HEK293 (cell line): ENCODE measurements around the gene CD19.

ENCODE experiments used
- CTCF ChIA-PET: fragments of 350-600 bp; formaldehyde crosslinking; extraction: SDS; loops from one replicate; lab custom pipeline; 2021; ENCODE audit warnings: antibody characterized with exemption; lab: Yijun Ruan, JAX
- POLR2A ChIA-PET: fragments of 300-600 bp; formaldehyde crosslinking; extraction: SDS; loops from one replicate; lab custom pipeline; 2020; ENCODE audit warnings: antibody characterized with exemption, inconsistent platforms; lab: Yijun Ruan, JAX
- H3K27ac ChIP-seq: fragments of 200-500 bp; sonication (Bioruptor generic); 2 replicates; pipeline ENCODE4 v1.5.1; 2014; ENCODE audit warnings: low read depth, low read length, control low read depth, inconsistent platforms; ENCODE audit errors: extremely low read depth
- H3K36me3 ChIP-seq, 2 experiments: fragments of 200-500 bp in 1 of 2; sonication (Bioruptor generic) in 1 of 2; 1 replicate in 1 of 2; 2 replicates in 1 of 2; pipeline ENCODE4 v1.5.1; 2014 to 2017; ENCODE audit warnings: inconsistent platforms in 2 of 2, low read length in 2 of 2; ENCODE audit not compliant: control insufficient read depth in 2 of 2, insufficient read depth in 1 of 2
- H3K4me1 ChIP-seq: fragments of 200-500 bp; sonication (Bioruptor generic); 2 replicates; pipeline ENCODE4 v1.5.1; 2014; ENCODE audit warnings: mild to moderate bottlenecking, low read length, inconsistent platforms; ENCODE audit not compliant: control insufficient read depth, insufficient read depth
- H3K4me3 ChIP-seq: 2 replicates; pipeline ENCODE4 v1.5.1; 2011; ENCODE audit warnings: low read depth, mild to moderate bottlenecking, control low read depth, low read length, moderate library complexity
- H3K9me3 ChIP-seq: fragments of 200-500 bp; sonication (Bioruptor generic); 2 replicates; pipeline ENCODE4 v1.5.1; 2014; ENCODE audit warnings: low read depth, low read length, inconsistent platforms; ENCODE audit not compliant: control insufficient read depth, insufficient read depth
- BCL11A ChIP-seq: fragments of 450-650 bp; formaldehyde crosslinking; IDR thresholded peaks from 2 replicates; pipeline ENCODE4 v1.5.1; 2016; ENCODE audit warnings: low read depth, missing biosample characterization, missing genetic modification characterization
- GLIS2 ChIP-seq: fragments of 450-650 bp; formaldehyde crosslinking; IDR thresholded peaks from 2 replicates; pipeline ENCODE4 v1.5.1; 2016; ENCODE audit warnings: missing biosample characterization, missing genetic modification characterization
- SP7 ChIP-seq: fragments of 450-650 bp; formaldehyde crosslinking; IDR thresholded peaks from 2 replicates; pipeline ENCODE4 v1.5.1; 2016; ENCODE audit warnings: missing biosample characterization, missing genetic modification characterization
- ZBTB17 ChIP-seq: fragments of 450-650 bp; formaldehyde crosslinking; IDR thresholded peaks from 2 replicates; pipeline ENCODE4 v1.5.1; 2016; ENCODE audit warnings: missing biosample characterization, missing genetic modification characterization
- ZFHX2 ChIP-seq: fragments of 450-650 bp; formaldehyde crosslinking; conservative IDR thresholded peaks from 2 replicates; pipeline ENCODE4 v1.5.1; 2016; ENCODE audit warnings: missing biosample characterization, missing genetic modification characterization
- ZNF146 ChIP-seq: fragments of 450-650 bp; formaldehyde crosslinking; IDR thresholded peaks from 2 replicates; pipeline ENCODE4 v1.5.1; 2016; ENCODE audit warnings: missing biosample characterization, missing genetic modification characterization
- ZNF184 ChIP-seq: fragments of 450-650 bp; IDR thresholded peaks from 2 replicates; pipeline ENCODE4 v1.5.1; 2018; ENCODE audit warnings: missing biosample characterization, mild to moderate bottlenecking, missing genetic modification characterization
- ZNF202 ChIP-seq: fragments of 450-650 bp; formaldehyde crosslinking; IDR thresholded peaks from 2 replicates; pipeline ENCODE4 v1.5.1; 2016; ENCODE audit warnings: missing biosample characterization, missing genetic modification characterization, borderline replicate concordance
- ZNF221 ChIP-seq: fragments of 450-650 bp; formaldehyde crosslinking; IDR thresholded peaks from 2 replicates; pipeline ENCODE4 v1.5.1; 2017; ENCODE audit warnings: missing biosample characterization, missing genetic modification characterization, borderline replicate concordance
- ZNF366 ChIP-seq: fragments of 450-650 bp; formaldehyde crosslinking; conservative IDR thresholded peaks from 2 replicates; pipeline ENCODE4 v1.5.1; 2016; ENCODE audit warnings: missing biosample characterization, missing genetic modification characterization
- ZNF394 ChIP-seq: fragments of 450-650 bp; formaldehyde crosslinking; IDR thresholded peaks from 2 replicates; pipeline ENCODE4 v1.5.1; 2016; ENCODE audit warnings: missing biosample characterization, missing genetic modification characterization, mild to moderate bottlenecking, moderate library complexity, borderline replicate concordance
- ZNF560 ChIP-seq: fragments of 450-650 bp; formaldehyde crosslinking; IDR thresholded peaks from 2 replicates; pipeline ENCODE4 v1.5.1; 2017; ENCODE audit warnings: missing biosample characterization, missing genetic modification characterization, borderline replicate concordance
- ZNF600 ChIP-seq: fragments of 450-650 bp; formaldehyde crosslinking; IDR thresholded peaks from 2 replicates; pipeline ENCODE4 v1.5.1; 2016; ENCODE audit warnings: missing biosample characterization, missing genetic modification characterization
- ZNF629 ChIP-seq: fragments of 450-650 bp; formaldehyde crosslinking; IDR thresholded peaks from 2 replicates; pipeline ENCODE4 v1.5.1; 2017; ENCODE audit warnings: missing biosample characterization, missing genetic modification characterization
- ZNF660 ChIP-seq: fragments of 450-650 bp; IDR thresholded peaks from 2 replicates; pipeline ENCODE4 v1.5.1; 2018; ENCODE audit warnings: missing biosample characterization, mild to moderate bottlenecking, missing genetic modification characterization
- ZNF701 ChIP-seq: fragments of 450-650 bp; formaldehyde crosslinking; IDR thresholded peaks from 2 replicates; pipeline ENCODE4 v1.5.1; 2016; ENCODE audit warnings: missing biosample characterization, missing genetic modification characterization
- TF ChIP-seq, protein P1 (sequence below): fragments of 450-650 bp; formaldehyde crosslinking; IDR thresholded peaks from 2 replicates; pipeline ENCODE4 v1.5.1; 2016; ENCODE audit warnings: missing biosample characterization, missing genetic modification characterization
- TF ChIP-seq, protein P2 (sequence below): fragments of 450-650 bp; formaldehyde crosslinking; IDR thresholded peaks from 2 replicates; pipeline ENCODE4 v1.5.1; 2016; ENCODE audit warnings: missing biosample characterization, missing genetic modification characterization
- TF ChIP-seq, protein P3 (sequence below): fragments of 450-650 bp; formaldehyde crosslinking; IDR thresholded peaks from 2 replicates; pipeline ENCODE4 v1.5.1; 2016; ENCODE audit warnings: missing biosample characterization, missing genetic modification characterization
- TF ChIP-seq, protein P4 (sequence below): fragments of 450-650 bp; formaldehyde crosslinking; IDR thresholded peaks from 2 replicates; pipeline ENCODE4 v1.5.1; 2017; ENCODE audit warnings: missing biosample characterization, mild to moderate bottlenecking, missing genetic modification characterization, moderate library complexity
- TF ChIP-seq, protein P5 (sequence below): fragments of 450-650 bp; formaldehyde crosslinking; IDR thresholded peaks from 2 replicates; pipeline ENCODE4 v1.5.1; 2016; ENCODE audit warnings: missing biosample characterization, missing genetic modification characterization, borderline replicate concordance

Gene CD19

DNA sequence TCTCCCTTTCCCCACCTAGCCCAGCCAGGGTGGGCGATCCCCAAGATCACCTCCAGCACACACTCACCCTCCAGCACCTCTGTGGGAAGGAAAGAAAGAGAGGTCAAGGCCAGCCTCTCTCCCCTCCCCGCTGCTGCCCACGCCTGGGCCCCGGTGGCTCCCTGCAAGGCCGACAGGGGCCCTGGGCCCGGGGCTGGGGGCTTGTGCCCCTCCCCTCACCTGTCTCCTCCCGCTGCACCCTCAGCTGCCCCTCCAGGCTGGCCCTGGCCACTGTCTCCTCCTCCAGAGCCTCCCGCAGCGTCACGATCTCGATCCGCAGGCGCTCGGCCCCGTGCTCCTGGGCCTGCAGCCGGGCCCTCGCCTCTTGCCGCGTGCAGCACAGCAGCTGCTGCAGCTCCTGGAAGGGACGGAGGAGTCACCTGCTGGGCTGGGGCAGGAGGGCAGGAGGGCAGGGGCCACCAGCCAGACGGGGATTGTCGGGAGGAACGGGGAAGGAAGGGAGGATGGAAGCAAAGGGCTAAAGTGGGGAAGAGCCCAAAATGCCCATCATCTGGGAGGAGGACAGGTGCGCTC, 25.9 kb upstream of the CD19 start:
- Histone ChIP-seq H3K27ac (no peak overlapping the region), H3K9me3 (no peaks in the 10 kb centered on the region), H3K36me3 (peaks cover 0 to 9% of the 10 kb centered on the region in 2 experiments; a peak in 2 of 3 replicates), H3K4me3 (no peak overlapping the region), H3K4me1 (no peaks in the 10 kb centered on the region)
- CTCF ChIA-PET: interaction anchor here (1.0 kb wide), 1 partner anchor 39 kb away, joined by 3 read pairs; no protein-coding TSS in a partner anchor
- POLR2A ChIA-PET: no interaction called here
- no peak for TF ChIP-seq ZNF146 (tag by site-specific recombination)
- TF ChIP-seq ZNF701: no peak
- TF ChIP-seq ZNF560 (tag by site-specific recombination): no peak
- TF ChIP-seq ZNF221 (tag by site-specific recombination): no peak
- no peak for TF ChIP-seq ZFHX2 (tag by site-specific recombination)

DNA sequence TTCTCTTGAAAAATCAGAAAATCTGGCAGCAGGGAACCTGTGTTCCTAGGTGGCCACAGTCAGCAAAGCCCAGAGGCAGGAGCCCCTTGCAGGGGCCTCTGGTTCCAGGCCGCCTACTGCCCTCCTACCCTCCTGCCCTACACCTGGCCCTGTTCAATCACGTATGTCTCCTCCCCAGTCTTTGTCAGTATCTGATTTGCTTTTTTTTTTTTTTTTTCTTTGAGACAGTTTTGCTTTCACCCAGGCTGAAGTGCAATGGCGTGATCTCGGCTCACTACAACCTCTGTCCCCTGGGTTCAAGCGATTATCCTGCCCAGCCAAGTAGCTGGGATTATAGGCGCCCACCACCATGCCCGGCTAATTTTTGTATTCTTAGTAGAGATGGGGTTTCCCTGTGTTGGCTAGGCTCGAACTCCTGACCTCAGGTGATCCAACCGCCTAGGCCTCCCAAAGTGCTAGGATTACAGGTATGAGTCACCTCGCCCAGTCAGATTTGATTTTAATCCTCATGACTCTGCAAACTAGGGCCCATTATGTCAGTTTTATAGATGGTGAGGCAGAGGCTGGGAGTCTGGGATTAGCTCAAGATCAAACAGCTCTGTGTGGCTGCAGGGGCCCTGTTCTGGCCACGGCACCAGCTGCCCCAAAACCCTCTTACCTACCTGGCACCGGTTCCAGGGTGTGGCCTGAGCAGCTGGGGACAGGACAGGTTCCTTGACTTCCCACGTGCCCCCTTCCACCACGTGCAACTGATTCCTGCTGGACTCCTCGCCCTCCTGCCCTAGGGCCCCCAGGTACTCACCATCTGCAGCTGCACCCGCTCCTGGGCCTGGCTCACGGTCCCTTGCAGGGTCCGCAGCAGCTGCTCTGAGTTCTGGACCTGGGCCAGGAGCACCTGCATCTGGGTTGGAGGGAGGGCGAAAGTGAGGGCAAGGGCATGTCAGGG, 21.4 kb upstream of the CD19 start:
- Histone ChIP-seq H3K4me1 (no peaks in the 10 kb centered on the region), H3K36me3 (peaks cover 0 to 9% of the 10 kb centered on the region in 2 experiments; a peak in 2 of 3 replicates), H3K4me3 (no peak overlapping the region), H3K27ac (no peak overlapping the region), H3K9me3 (no peaks in the 10 kb centered on the region)
- ChIA-PET CTCF (interaction anchor here (0.6 kb wide), 1 partner anchor 35 kb away, joined by 3 read pairs; no protein-coding TSS in a partner anchor), POLR2A (no interaction called here)
- TF ChIP-seq ZNF660: peak; percentile 34; the same call in 1 of the 2 replicates
- peak; percentile 15; the same call in 1 of the 2 replicates for TF ChIP-seq ZNF184
- TF ChIP-seq SP7 (tag by site-specific recombination): peak; percentile 78
- 0 out of 2 replicates have a peak, but pooled peaks have one; percentile 15 for TF ChIP-seq ZNF366 (tag by site-specific recombination)
- TF ChIP-seq, protein P1, sequence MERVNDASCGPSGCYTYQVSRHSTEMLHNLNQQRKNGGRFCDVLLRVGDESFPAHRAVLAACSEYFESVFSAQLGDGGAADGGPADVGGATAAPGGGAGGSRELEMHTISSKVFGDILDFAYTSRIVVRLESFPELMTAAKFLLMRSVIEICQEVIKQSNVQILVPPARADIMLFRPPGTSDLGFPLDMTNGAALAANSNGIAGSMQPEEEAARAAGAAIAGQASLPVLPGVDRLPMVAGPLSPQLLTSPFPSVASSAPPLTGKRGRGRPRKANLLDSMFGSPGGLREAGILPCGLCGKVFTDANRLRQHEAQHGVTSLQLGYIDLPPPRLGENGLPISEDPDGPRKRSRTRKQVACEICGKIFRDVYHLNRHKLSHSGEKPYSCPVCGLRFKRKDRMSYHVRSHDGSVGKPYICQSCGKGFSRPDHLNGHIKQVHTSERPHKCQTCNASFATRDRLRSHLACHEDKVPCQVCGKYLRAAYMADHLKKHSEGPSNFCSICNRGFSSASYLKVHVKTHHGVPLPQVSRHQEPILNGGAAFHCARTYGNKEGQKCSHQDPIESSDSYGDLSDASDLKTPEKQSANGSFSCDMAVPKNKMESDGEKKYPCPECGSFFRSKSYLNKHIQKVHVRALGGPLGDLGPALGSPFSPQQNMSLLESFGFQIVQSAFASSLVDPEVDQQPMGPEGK (tag by site-specific recombination): peak; percentile 39
- TF ChIP-seq ZNF629 (tag by site-specific recombination): peak; percentile 79
- TF ChIP-seq ZNF202 (tag by site-specific recombination): no peak
- peak; percentile 65; the same call in 1 of the 2 replicates for TF ChIP-seq ZNF394 (tag by site-specific recombination)
- peak; percentile 55; the same call in 1 of the 2 replicates for TF ChIP-seq ZNF600 (tag by site-specific recombination)
- peak; percentile 52; the same call in 1 of the 2 replicates for TF ChIP-seq ZBTB17 (tag by site-specific recombination)
- no peak for TF ChIP-seq GLIS2 (tag by site-specific recombination)
- TF ChIP-seq, protein P2, sequence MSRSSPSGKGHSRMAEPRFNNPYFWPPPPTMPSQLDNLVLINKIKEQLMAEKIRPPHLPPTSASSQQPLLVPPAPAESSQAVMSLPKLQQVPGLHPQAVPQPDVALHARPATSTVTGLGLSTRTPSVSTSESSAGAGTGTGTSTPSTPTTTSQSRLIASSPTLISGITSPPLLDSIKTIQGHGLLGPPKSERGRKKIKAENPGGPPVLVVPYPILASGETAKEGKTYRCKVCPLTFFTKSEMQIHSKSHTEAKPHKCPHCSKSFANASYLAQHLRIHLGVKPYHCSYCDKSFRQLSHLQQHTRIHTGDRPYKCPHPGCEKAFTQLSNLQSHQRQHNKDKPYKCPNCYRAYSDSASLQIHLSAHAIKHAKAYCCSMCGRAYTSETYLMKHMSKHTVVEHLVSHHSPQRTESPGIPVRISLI (tag by site-specific recombination): 0 out of 2 replicates have a peak, but pooled peaks have one; percentile 21
- TF ChIP-seq, protein P3, sequence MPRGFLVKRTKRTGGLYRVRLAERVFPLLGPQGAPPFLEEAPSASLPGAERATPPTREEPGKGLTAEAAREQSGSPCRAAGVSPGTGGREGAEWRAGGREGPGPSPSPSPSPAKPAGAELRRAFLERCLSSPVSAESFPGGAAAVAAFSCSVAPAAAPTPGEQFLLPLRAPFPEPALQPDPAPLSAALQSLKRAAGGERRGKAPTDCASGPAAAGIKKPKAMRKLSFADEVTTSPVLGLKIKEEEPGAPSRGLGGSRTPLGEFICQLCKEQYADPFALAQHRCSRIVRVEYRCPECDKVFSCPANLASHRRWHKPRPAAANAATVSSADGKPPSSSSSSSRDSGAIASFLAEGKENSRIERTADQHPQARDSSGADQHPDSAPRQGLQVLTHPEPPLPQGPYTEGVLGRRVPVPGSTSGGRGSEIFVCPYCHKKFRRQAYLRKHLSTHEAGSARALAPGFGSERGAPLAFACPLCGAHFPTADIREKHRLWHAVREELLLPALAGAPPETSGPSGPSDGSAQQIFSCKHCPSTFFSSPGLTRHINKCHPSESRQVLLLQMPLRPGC: peak; percentile 44; the same call in 1 of the 2 replicates
- TF ChIP-seq, protein P4, sequence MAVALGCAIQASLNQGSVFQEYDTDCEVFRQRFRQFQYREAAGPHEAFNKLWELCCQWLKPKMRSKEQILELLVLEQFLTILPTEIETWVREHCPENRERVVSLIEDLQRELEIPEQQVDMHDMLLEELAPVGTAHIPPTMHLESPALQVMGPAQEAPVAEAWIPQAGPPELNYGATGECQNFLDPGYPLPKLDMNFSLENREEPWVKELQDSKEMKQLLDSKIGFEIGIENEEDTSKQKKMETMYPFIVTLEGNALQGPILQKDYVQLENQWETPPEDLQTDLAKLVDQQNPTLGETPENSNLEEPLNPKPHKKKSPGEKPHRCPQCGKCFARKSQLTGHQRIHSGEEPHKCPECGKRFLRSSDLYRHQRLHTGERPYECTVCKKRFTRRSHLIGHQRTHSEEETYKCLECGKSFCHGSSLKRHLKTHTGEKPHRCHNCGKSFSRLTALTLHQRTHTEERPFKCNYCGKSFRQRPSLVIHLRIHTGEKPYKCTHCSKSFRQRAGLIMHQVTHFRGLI: peak; percentile 13; the same call in 1 of the 2 replicates
- TF ChIP-seq ZFHX2 (tag by site-specific recombination): no peak
- TF ChIP-seq, protein P5, sequence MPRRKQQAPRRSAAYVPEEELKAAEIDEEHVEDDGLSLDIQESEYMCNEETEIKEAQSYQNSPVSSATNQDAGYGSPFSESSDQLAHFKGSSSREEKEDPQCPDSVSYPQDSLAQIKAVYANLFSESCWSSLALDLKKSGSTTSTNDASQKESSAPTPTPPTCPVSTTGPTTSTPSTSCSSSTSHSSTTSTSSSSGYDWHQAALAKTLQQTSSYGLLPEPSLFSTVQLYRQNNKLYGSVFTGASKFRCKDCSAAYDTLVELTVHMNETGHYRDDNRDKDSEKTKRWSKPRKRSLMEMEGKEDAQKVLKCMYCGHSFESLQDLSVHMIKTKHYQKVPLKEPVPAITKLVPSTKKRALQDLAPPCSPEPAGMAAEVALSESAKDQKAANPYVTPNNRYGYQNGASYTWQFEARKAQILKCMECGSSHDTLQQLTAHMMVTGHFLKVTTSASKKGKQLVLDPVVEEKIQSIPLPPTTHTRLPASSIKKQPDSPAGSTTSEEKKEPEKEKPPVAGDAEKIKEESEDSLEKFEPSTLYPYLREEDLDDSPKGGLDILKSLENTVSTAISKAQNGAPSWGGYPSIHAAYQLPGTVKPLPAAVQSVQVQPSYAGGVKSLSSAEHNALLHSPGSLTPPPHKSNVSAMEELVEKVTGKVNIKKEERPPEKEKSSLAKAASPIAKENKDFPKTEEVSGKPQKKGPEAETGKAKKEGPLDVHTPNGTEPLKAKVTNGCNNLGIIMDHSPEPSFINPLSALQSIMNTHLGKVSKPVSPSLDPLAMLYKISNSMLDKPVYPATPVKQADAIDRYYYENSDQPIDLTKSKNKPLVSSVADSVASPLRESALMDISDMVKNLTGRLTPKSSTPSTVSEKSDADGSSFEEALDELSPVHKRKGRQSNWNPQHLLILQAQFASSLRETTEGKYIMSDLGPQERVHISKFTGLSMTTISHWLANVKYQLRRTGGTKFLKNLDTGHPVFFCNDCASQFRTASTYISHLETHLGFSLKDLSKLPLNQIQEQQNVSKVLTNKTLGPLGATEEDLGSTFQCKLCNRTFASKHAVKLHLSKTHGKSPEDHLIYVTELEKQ (tag by site-specific recombination): 0 out of 2 replicates have a peak, but pooled peaks have one; percentile 26
- peak; percentile 57; the same call in 1 of the 2 replicates for TF ChIP-seq BCL11A (tag by site-specific recombination)
